ENCODE data around the gene TMEM200B.
"Not testable (repeated sequence)": the region's sequence is repeated elsewhere in the genome, so short reads cannot be mapped to it uniquely, and the experiment has no call there.

The TMEM200B gene

GRCh38 chr1:29082519-29082918 is 41.2 kb downstream of the TMEM200B start:
- Histone ChIP-seq H3K4me3 (replicated peaks; ENCODE audit: insufficient read depth, low read length) (no peak overlapping the region), H3K27ac (replicated peaks) (no peak overlapping the region), H3K27me3 (ENCODE audit: insufficient read depth, poor library complexity, severe bottlenecking) (no peaks in the 10 kb centered on the region)
- TF ChIP-seq SPI1 (IDR thresholded peaks at IDR 0.05; ENCODE audit: borderline replicate concordance, low read depth) (no peak), CTCF (IDR thresholded peaks at IDR 0.05; ENCODE audit: insufficient read depth, low read length) (no peak), POLR2AphosphoS5 (IDR thresholded peaks at IDR 0.05; ENCODE audit: low read depth) (no peak), REST (IDR thresholded peaks at IDR 0.05; ENCODE audit: insufficient replicate concordance, low read depth) (no peak), GABPA (IDR thresholded peaks at IDR 0.05; ENCODE audit: low read depth) (no peak)
- DNase-seq (ENCODE audit: low read depth in 1 of 2, low spot score in 1 of 2), result no peak

GRCh38 chr1:29081201-29081600 is 42.5 kb downstream of the TMEM200B start:
- Histone ChIP-seq H3K27ac (replicated peaks) (no peak overlapping the region), H3K4me3 (replicated peaks; ENCODE audit: insufficient read depth, low read length) (no peak overlapping the region), H3K27me3 (ENCODE audit: insufficient read depth, poor library complexity, severe bottlenecking) (no peaks in the 10 kb centered on the region)
- TF ChIP-seq POLR2AphosphoS5 (IDR thresholded peaks at IDR 0.05; ENCODE audit: low read depth), result no peak
- no peak for DNase-seq (ENCODE audit: low read depth in 1 of 2, low spot score in 1 of 2)

GRCh38 chr1:29079916-29080629 is 43.6 kb downstream of the TMEM200B start:
- not testable (repeated sequence) for DNase-seq (ENCODE audit: low read depth in 1 of 2, low spot score in 1 of 2); H3K27me3 ChIP-seq (ENCODE audit: insufficient read depth, poor library complexity, severe bottlenecking); H3K4me3 ChIP-seq (replicated peaks; ENCODE audit: insufficient read depth, low read length); H3K27ac ChIP-seq (replicated peaks)

GRCh38 chr1:29077155-29077554 is 46.5 kb downstream of the TMEM200B start:
- no peaks in the 10 kb centered on the region for H3K27me3 ChIP-seq (ENCODE audit: insufficient read depth, poor library complexity, severe bottlenecking)
- TF ChIP-seq POLR2AphosphoS5 (IDR thresholded peaks at IDR 0.05; ENCODE audit: low read depth) (no peak), SPI1 (IDR thresholded peaks at IDR 0.05; ENCODE audit: borderline replicate concordance, low read depth) (no peak), GABPA (IDR thresholded peaks at IDR 0.05; ENCODE audit: low read depth) (no peak), REST (IDR thresholded peaks at IDR 0.05; ENCODE audit: insufficient replicate concordance, low read depth) (no peak), CTCF (IDR thresholded peaks at IDR 0.05; ENCODE audit: insufficient read depth, low read length) (no peak)
- no peak overlapping the region for H3K27ac ChIP-seq (replicated peaks)
- no peak for DNase-seq (ENCODE audit: low read depth in 1 of 2, low spot score in 1 of 2)
- no peak overlapping the region for H3K4me3 ChIP-seq (replicated peaks; ENCODE audit: insufficient read depth, low read length)

All from HL-60 (cell line).